Astrocyte of the spinal cord (primary cell): ENCODE measurements around the gene PDGFC.

Experiments used
- DNase-seq: peaks from one replicate; pipeline ENCODE4 v3.0.0; 2011; ENCODE audit warnings: low read depth, low spot score
- H3K4me3 ChIP-seq: 2 replicates; pipeline ENCODE4 v1.5.1; 2011; ENCODE audit warnings: low read depth, mild to moderate bottlenecking, low read length, moderate library complexity
- in situ Hi-C: cut with HindIII; loops from 2 replicates; pipeline ENCODE4 v1.10.0; 2017; ENCODE audit warnings: low sequenced_read_pairs
- TF ChIP-seq, protein P1 (sequence below): IDR thresholded peaks from 2 replicates; pipeline ENCODE4 v1.5.1; 2012; ENCODE audit warnings: low read depth, mild to moderate bottlenecking, low read length, inconsistent platforms

Gene PDGFC

DNA sequence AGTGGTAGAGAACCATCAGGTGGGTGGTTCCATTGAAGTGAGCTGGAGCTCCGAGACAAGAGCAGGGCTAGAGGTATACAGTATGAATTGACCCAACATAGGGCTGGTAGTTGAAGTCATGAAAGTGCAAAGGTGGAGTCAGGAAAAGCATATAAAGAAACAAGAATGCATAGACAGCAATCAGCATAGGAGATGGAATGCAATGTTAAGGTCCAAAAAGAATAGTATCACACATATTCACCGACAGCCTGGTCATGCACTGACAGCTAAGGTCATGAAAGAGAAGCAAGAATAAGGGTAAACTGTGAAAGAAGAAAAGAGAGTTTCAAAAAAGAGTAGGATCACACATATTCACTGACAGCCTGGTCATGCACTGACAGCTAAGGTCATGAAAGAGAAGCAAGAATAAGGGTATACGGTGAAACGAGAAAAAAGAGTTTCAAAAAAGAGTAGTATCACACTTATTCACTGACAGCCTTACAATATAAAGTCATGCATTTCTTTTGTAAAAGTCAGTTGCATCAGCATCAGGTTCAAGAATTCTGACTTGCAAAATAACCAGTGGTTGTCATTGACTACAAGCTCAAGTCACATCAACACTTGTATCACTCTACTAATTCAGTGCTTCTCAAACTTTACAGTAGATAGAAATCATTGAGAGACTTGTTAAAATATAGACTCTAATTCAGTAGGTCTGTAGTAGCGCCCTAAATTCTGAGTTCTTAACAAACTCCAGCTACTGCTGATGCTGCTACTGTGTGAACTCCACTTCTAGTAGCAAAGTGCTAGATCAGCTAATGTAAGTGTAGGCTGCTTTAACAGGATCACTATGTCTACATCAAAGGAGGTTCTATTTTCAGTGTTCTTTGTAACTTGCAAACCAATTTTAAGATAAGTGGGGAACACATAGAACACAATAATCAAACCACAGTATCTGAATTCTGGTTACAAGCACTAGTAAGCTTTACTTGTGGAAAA, 221.9 kb downstream of the PDGFC start:
- no peak overlapping the region for H3K4me3 ChIP-seq
- DNase-seq: no peak

DNA sequence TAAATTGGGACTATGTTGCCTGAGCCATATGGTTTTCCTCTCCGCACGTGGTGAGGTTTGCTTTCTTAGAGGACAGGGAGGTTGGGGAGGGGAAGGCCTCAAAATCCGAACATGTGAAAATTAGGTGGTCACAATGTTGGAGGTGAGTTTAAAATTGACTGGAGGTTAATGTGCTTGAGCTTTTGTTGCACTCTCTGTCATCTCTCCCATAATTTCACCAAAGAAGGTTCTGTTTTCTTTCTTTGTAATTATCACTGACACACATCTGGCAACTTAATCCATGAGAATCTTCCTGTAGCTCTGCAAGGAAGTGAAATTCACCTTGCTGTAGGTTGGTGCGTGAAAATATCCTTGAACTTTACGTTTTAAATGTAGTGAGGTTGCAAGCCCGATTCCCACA, 225.5 kb downstream of the PDGFC start:
- TF ChIP-seq, protein P1, sequence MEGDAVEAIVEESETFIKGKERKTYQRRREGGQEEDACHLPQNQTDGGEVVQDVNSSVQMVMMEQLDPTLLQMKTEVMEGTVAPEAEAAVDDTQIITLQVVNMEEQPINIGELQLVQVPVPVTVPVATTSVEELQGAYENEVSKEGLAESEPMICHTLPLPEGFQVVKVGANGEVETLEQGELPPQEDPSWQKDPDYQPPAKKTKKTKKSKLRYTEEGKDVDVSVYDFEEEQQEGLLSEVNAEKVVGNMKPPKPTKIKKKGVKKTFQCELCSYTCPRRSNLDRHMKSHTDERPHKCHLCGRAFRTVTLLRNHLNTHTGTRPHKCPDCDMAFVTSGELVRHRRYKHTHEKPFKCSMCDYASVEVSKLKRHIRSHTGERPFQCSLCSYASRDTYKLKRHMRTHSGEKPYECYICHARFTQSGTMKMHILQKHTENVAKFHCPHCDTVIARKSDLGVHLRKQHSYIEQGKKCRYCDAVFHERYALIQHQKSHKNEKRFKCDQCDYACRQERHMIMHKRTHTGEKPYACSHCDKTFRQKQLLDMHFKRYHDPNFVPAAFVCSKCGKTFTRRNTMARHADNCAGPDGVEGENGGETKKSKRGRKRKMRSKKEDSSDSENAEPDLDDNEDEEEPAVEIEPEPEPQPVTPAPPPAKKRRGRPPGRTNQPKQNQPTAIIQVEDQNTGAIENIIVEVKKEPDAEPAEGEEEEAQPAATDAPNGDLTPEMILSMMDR: no peak
- no peak overlapping the region for H3K4me3 ChIP-seq
- DNase-seq: no peak
- in situ Hi-C loops: no loop called here

More for the DNA sequence above, 221.9 kb downstream of the PDGFC start:
- TF ChIP-seq, protein P1: no peak
- in situ Hi-C loops: no loop called here

DNA sequence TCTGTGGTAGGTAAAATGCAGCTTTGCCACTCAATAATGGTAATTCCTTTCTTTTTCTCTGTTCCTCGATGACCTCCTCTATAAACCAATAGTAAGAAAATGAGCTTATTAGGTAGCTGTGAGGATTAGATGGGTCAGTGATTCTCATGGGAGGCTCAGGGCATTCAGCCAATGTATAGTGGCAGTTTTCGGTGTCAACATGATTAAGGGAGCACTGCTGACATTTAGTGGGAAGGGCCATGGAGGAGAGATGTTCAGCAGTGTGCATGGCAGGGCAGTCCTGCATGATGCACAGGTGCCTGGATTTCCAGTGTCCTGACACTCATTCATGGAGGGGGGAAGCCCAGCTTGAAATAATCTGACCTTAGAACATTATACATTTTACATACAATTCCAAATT, 232.8 kb downstream of the PDGFC start:
- no peak overlapping the region for H3K4me3 ChIP-seq
- in situ Hi-C loops: no loop called here
- TF ChIP-seq, protein P1: no peak
- no peak for DNase-seq

DNA sequence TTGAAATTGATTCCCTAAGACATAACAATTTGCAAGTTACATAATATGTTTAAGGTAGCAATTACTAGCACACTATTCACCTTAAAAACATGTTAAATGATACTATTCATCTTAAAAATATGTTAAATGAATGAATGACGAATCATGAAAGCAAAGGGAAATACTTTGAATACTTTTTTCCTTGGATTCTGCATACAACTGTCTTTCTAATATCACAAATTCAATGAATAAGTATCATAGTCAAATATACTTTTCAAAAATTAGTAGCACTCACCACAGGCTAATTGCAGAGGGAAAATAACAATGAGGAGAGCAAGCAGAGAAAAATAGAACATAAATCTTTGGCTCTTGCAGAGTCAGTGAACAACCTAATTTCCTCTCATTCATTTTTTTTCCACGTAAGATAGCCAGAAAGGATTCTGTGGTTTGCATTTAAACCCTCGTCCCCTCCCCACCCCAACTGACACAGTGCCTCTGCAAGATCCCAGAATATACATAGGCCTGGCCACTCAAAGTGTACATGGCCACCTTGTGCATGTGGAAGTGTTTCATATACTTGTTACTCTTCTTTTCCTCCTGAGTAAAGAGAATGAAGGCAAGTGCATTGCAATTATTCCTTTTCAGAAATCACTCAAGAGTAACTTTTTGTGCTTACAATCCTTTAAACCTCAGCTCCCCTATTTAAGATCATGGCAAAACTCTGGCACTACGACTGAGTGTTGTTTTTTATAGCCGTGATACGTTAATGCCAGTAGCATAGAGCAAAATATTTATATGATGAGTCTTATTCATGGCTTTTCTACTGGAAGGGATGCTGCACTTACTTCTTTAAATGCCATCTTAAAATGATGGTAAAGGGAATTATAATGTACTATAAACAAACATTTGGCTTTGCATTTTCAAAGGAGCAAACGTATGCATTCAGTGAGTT, 236.4 kb downstream of the PDGFC start:
- TF ChIP-seq, protein P1: no peak
- no peak overlapping the region for H3K4me3 ChIP-seq
- peak; percentile 60 for DNase-seq
- in situ Hi-C loops: no loop called here

DNA sequence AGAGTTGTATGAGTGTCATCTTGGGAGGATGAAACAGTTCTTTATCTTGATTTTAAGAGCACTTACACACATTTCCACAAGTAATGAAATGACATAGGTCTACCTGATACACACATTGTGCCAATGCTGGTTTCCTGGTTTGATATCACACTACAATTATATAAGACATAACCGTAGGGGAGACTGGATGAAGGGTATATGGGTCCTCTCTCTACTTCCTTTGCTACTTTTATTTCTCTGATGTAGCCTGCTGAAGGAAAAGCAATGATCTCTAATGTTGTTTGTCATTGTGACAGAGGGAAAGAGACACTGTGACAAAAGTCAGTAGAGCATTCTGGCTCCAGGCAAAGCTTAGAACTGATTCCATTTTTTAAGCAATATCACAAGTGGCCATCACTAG, 238.0 kb downstream of the PDGFC start:
- DNase-seq: no peak
- TF ChIP-seq, protein P1: no peak
- H3K4me3 ChIP-seq: no peak overlapping the region
- in situ Hi-C loops: no loop called here

DNA sequence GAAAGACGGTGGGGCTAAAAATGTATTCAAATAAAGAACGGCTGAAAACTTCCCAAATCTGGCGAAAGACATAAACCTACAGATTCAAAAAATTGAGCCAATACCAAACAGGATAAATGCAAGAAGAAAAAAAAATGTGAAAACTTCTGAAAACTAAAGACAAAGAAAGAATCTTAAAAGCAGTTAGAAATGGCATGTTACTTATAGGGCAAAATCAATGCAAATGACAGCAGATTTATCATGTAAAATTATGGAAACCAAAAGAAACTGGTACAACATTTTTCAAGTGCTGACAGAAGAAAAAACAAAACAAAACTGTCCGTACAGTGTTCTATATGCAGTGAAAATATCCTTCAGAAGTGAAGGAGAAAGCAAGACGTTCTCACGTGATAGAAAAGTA, 239.0 kb downstream of the PDGFC start:
- peak; percentile 46 for DNase-seq
- in situ Hi-C loops: no loop called here
- no peak overlapping the region for H3K4me3 ChIP-seq
- TF ChIP-seq, protein P1: no peak
